Measurements from ENCODE around the gene GRM8. TPM values are rescaled to one million over a fixed set of nuclear protein-coding genes. Genes with fewer than 3 reads are reported as not detected.

Gene GRM8
- total and polyA plus RNA-seq, 10 of the 15 experiments (the other 5 are each of a cell fraction or from before 2014, with no cell fraction given) = 0.33 to 7.1 (median 0.45) TPM; not detected in 2

DNA sequence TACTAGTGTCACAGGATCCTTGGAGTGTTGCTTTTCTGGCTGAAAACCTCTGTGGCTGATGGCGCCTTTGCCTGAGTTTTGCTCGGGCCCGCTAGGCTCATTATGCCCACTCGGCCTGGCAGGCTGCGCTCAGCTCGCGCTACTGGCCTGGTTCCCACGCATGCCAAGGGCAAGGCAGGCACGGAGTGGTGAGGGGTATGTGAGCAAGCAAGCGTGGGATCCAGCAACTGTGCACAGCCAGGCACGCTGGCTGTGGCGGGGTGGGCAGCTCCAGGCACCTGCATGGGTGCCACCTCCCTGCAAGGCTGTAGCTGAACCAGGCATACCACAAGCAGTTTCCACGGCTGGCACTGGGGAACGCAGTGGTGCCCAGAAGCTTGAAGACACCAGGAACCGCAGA lies 562.6 kb downstream of the GRM8 start:
- SMC1A ChIA-PET (ENCODE audit: uncharacterized antibody, unreplicated experiment) = interaction anchor here (1.1 to 7.1 kb wide), 4 partner anchors 8 to 20 kb away, joined by 4 to 46 read pairs (median 6); no protein-coding TSS in a partner anchor
- intact Hi-C loops (cut with micrococcal nuclease; ENCODE audit: unreplicated experiment) = no loop called here
- no peaks in the 10 kb centered on the region for H3K27me3 ChIP-seq (replicated peaks in 1 of 2; ENCODE audit: control insufficient read depth in 2 of 2, insufficient read depth in 2 of 2, low read length in 1 of 2)
- POLR2A ChIA-PET = interaction anchor here (0.9 kb wide), 1 partner anchor 121 kb away, joined by 3 read pairs; no protein-coding TSS in a partner anchor
- no TSS peak for BruUV-seq (replicated peaks)
- RAD21 ChIA-PET (ENCODE audit: unreplicated experiment) = interaction anchor here (0.7 to 2.3 kb wide), 2 partner anchors 11 to 33 kb away, joined by 3 to 8 read pairs; no protein-coding TSS in a partner anchor
- H3K9ac ChIP-seq (ENCODE audit: control insufficient read depth, insufficient read depth, low read length) = no peak overlapping the region
- FAIRE-seq (no peak), DNase-seq (ENCODE audit: low read depth, low spot score) (no peak), ATAC-seq (no peak)
- H3K27ac ChIP-seq (ENCODE audit: control insufficient read depth, insufficient read depth) = no peak overlapping the region
- H4K20me1 ChIP-seq (ENCODE audit: control insufficient read depth, insufficient read depth) = no peaks in the 10 kb centered on the region
- CTCF ChIA-PET = interaction anchor here (0.6 to 2.0 kb wide), 3 partner anchors 15 to 31 kb away, joined by 3 to 7 read pairs (median 3); no protein-coding TSS in a partner anchor
- peaks cover 20% of the 10 kb centered on the region for H3K9me3 ChIP-seq (replicated peaks; ENCODE audit: control insufficient read depth, insufficient read depth, low read length)
- H3K4me3 ChIP-seq = no peak overlapping the region
- no peaks in the 10 kb centered on the region for H3K79me2 ChIP-seq (ENCODE audit: control insufficient read depth, insufficient read depth, low read length)
- no peaks in the 10 kb centered on the region; a peak in 2 of 4 replicates for H3K36me3 ChIP-seq (ENCODE audit: control insufficient read depth in 2 of 2, insufficient read depth in 2 of 2, low read length in 1 of 2)
- TF ChIP-seq SIN3A (IDR thresholded peaks at IDR 0.05; ENCODE audit: low read depth, low read length) (no peak), KDM1A (IDR thresholded peaks at IDR 0.05; ENCODE audit: borderline replicate concordance) (no peak), ZNF622 (IDR thresholded peaks at IDR 0.05) (no peak), CEBPB (IDR thresholded peaks at IDR 0.05; ENCODE audit: borderline replicate concordance in 1 of 2, low read depth in 2 of 2, low read length in 2 of 2) (no peak)
- TF ChIP-seq, protein P1, sequence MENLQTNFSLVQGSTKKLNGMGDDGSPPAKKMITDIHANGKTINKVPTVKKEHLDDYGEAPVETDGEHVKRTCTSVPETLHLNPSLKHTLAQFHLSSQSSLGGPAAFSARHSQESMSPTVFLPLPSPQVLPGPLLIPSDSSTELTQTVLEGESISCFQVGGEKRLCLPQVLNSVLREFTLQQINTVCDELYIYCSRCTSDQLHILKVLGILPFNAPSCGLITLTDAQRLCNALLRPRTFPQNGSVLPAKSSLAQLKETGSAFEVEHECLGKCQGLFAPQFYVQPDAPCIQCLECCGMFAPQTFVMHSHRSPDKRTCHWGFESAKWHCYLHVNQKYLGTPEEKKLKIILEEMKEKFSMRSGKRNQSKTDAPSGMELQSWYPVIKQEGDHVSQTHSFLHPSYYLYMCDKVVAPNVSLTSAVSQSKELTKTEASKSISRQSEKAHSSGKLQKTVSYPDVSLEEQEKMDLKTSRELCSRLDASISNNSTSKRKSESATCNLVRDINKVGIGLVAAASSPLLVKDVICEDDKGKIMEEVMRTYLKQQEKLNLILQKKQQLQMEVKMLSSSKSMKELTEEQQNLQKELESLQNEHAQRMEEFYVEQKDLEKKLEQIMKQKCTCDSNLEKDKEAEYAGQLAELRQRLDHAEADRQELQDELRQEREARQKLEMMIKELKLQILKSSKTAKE (IDR thresholded peaks at IDR 0.05; ENCODE audit: low read depth, poor library complexity, severe bottlenecking) = no peak
- in situ Hi-C loops (cut with MboI) = no loop called here
- 92% methylated on average over 15 of the region's 15 CpGs for WGBS (ENCODE audit: insufficient coverage, insufficient replicate concordance, low lambda C conversion rate, missing lambda C conversion rate)
- H3K4me1 ChIP-seq (ENCODE audit: control insufficient read depth, insufficient read depth, low read length) = no peaks in the 10 kb centered on the region
- H3K4me2 ChIP-seq (ENCODE audit: control insufficient read depth, insufficient read depth) = no peak overlapping the region
- no peak overlapping the region for H2AFZ ChIP-seq (ENCODE audit: control insufficient read depth, low read depth, low read length)

Data from GM12878 (cell line).